Brain pericyte (primary cell): ENCODE data around the gene SOX6.
"Not testable (repeated sequence)": the region's sequence is repeated elsewhere in the genome, so short reads cannot be mapped to it uniquely, and the experiment has no call there.

Experiments
- DNase-seq: peaks from one replicate; pipeline ENCODE4 v3.0.0-alpha.2; 2012; ENCODE audit warnings: low read depth, low spot score

The SOX6 gene

GRCh38 chr11:16041207-16041606, 315.1 kb downstream of the SOX6 start:
- DNase-seq = no peak

- no peak for DNase-seq
Measured at GRCh38 chr11:16040151-16040550, 316.2 kb downstream of the SOX6 start.

- no peak for DNase-seq
Measured at GRCh38 chr11:16037179-16037578, 319.2 kb downstream of the SOX6 start.

GRCh38 chr11:16036218-16036617, 320.1 kb downstream of the SOX6 start:
- no peak for DNase-seq

GRCh38 chr11:16034074-16034473, 322.3 kb downstream of the SOX6 start:
- no peak for DNase-seq

- DNase-seq = no peak
Measured at GRCh38 chr11:16032974-16033373, 323.4 kb downstream of the SOX6 start.

- DNase-seq = no peak
Measured at GRCh38 chr11:16031210-16031609, 325.1 kb downstream of the SOX6 start.

- no peak for DNase-seq
Measured at GRCh38 chr11:16030664-16031063, 325.7 kb downstream of the SOX6 start.

- not testable (repeated sequence) for DNase-seq
Measured at GRCh38 chr11:16029151-16029550, 327.2 kb downstream of the SOX6 start.

GRCh38 chr11:16028419-16028818, 327.9 kb downstream of the SOX6 start:
- DNase-seq = no peak

- DNase-seq = no peak
Measured at GRCh38 chr11:16027621-16028020, 328.7 kb downstream of the SOX6 start.

- no peak for DNase-seq
Measured at GRCh38 chr11:16026849-16027248, 329.5 kb downstream of the SOX6 start.

- no peak for DNase-seq
Measured at GRCh38 chr11:16018931-16019330, 337.4 kb downstream of the SOX6 start.

GRCh38 chr11:16016468-16016829, 339.9 kb downstream of the SOX6 start:
- DNase-seq = no peak

- no peak for DNase-seq
Measured at GRCh38 chr11:16015741-16016467, 340.4 kb downstream of the SOX6 start.

- DNase-seq = no peak
Measured at GRCh38 chr11:16013649-16014275, 342.6 kb downstream of the SOX6 start.

GRCh38 chr11:16013242-16013641, 343.1 kb downstream of the SOX6 start:
- no peak for DNase-seq

- DNase-seq = no peak
Measured at GRCh38 chr11:16012125-16012751, 344.1 kb downstream of the SOX6 start.

GRCh38 chr11:16011396-16011795, 344.9 kb downstream of the SOX6 start:
- DNase-seq = no peak

- no peak for DNase-seq
Measured at GRCh38 chr11:16009021-16009420, 347.3 kb downstream of the SOX6 start.

GRCh38 chr11:16007514-16007913, 348.8 kb downstream of the SOX6 start:
- no peak for DNase-seq

- no peak for DNase-seq
Measured at GRCh38 chr11:16002942-16003341, 353.4 kb downstream of the SOX6 start.

- peak; percentile 63 for DNase-seq
Measured at GRCh38 chr11:16001899-16002426, 354.4 kb downstream of the SOX6 start.
